SK-N-SH (cell line): Measurements from ENCODE around the gene CFAP99. TPM values are rescaled to one million over a fixed set of nuclear protein-coding genes. Genes with fewer than 3 reads are reported as not detected.
A peak's percentile ranks its signal among the peaks of the same experiment; 100 is the strongest.

Experiments
- CTCF ChIA-PET: fragments of 300-600, 350-600 bp; formaldehyde crosslinking; extraction: SDS; loops from one replicate; lab custom pipeline; 2021; lab: Yijun Ruan, JAX
- POLR2A ChIA-PET: fragments of 350-600 bp; sonication (Branson Sonifier 250); formaldehyde crosslinking; extraction: SDS; loops from one replicate; lab custom pipeline; 2020; ENCODE audit warnings: antibody characterized with exemption, inconsistent platforms; lab: Yijun Ruan, JAX
- DNase-seq: peaks from one replicate; pipeline ENCODE4 v3.0.0; 2012
- H2AFZ ChIP-seq: fragments of 200-600 bp; sonication (generic); 2 replicates; pipeline ENCODE4 v1.8.1; 2016; ENCODE audit warnings: antibody characterized with exemption, mild to moderate bottlenecking, low read depth
- H3F3A ChIP-seq: fragments of 200-600 bp; sonication (generic); replicated peaks from 2 replicates; pipeline ENCODE3; 2016; ENCODE audit warnings: antibody characterized with exemption, mild to moderate bottlenecking; ENCODE audit not compliant: insufficient read depth
- H3K27ac ChIP-seq, 2 experiments: fragments of 200-500 bp in 1 of 2; fragments of 200-600 bp in 1 of 2; sonication (Bioruptor generic) in 1 of 2; sonication (generic), shearing (Covaris generic) in 1 of 2; 2 replicates each; pipeline versions ENCODE4 v1.5.1 to v1.6.1; 2014 to 2016; ENCODE audit warnings: low read depth in 2 of 2, inconsistent platforms in 1 of 2, low read length in 1 of 2, mild to moderate bottlenecking in 1 of 2, mixed read lengths in 1 of 2
- H3K27me3 ChIP-seq: fragments of 200-600 bp; sonication (generic), shearing (Covaris generic); 2 replicates; pipeline ENCODE4 v1.6.1; 2016; ENCODE audit warnings: mixed run types; ENCODE audit not compliant: insufficient read depth
- H3K36me3 ChIP-seq, 2 experiments: fragments of 200-500 bp in 1 of 2; fragments of 200-600 bp in 1 of 2; sonication (Bioruptor generic) in 1 of 2; sonication (generic) in 1 of 2; replicated peaks in 1 of 2; 2 replicates each; pipeline versions ENCODE3 to v1.5.1; 2014 to 2016; ENCODE audit warnings: low read length in 1 of 2, mild to moderate bottlenecking in 1 of 2; ENCODE audit not compliant: insufficient read depth in 2 of 2, control insufficient read depth in 1 of 2
- H3K4me1 ChIP-seq, 2 experiments: fragments of 200-500 bp in 1 of 2; fragments of 200-600 bp in 1 of 2; sonication (Bioruptor generic) in 1 of 2; sonication (generic), shearing (Covaris generic) in 1 of 2; 2 replicates each; pipeline versions ENCODE4 v1.5.1 to v1.6.1; 2014 to 2016; ENCODE audit warnings: low read depth in 1 of 2, low read length in 1 of 2, mixed run types in 1 of 2; ENCODE audit not compliant: insufficient read depth in 2 of 2, control insufficient read depth in 1 of 2
- H3K4me2 ChIP-seq: fragments of 200-600 bp; sonication (generic), shearing (Covaris generic); 2 replicates; pipeline ENCODE4 v1.6.1; 2017; ENCODE audit warnings: mixed run types
- H3K4me3 ChIP-seq, 2 experiments: fragments of 200-500 bp in 1 of 2; fragments of 200-600 bp in 1 of 2; sonication (Bioruptor generic) in 1 of 2; sonication (generic), shearing (Covaris generic) in 1 of 2; 2 replicates each; pipeline versions ENCODE4 v1.5.1 to v1.8.1; 2014 to 2016; ENCODE audit warnings: low read depth in 2 of 2, inconsistent platforms in 1 of 2, low read length in 1 of 2, mild to moderate bottlenecking in 1 of 2, mixed read lengths in 1 of 2, moderate library complexity in 1 of 2
- H3K79me2 ChIP-seq: fragments of 200-600 bp; sonication (generic); 2 replicates; pipeline ENCODE4 v1.8.1; 2017; ENCODE audit warnings: mild to moderate bottlenecking; ENCODE audit not compliant: insufficient read depth
- H3K9ac ChIP-seq: fragments of 200-600 bp; sonication (generic); 2 replicates; pipeline ENCODE4 v1.6.1; 2017; ENCODE audit warnings: mixed run types
- H3K9me2 ChIP-seq: fragments of 200-600 bp; sonication (generic); 2 replicates; pipeline ENCODE4 v1.6.1; 2017; ENCODE audit warnings: mixed run types
- H3K9me3 ChIP-seq: fragments of 200-600 bp; sonication (generic); 2 replicates; pipeline ENCODE4 v1.6.1; 2017; ENCODE audit warnings: mixed run types, mild to moderate bottlenecking, moderate library complexity
- H4K20me1 ChIP-seq: fragments of 200-600 bp; sonication (generic); 2 replicates; pipeline ENCODE4 v1.6.1; 2017; ENCODE audit warnings: mild to moderate bottlenecking, mixed run types; ENCODE audit not compliant: insufficient read depth
- CHD2 ChIP-seq: fragments of 150-350 bp; IDR thresholded peaks from 2 replicates; pipeline ENCODE4 v1.6.1; 2018; ENCODE audit warnings: low read length; ENCODE audit not compliant: partially characterized antibody
- EP300 ChIP-seq, 2 experiments: IDR thresholded peaks; 2 replicates each; pipeline versions ENCODE4 v1.4.0 to v1.6.1; 2012; ENCODE audit warnings: borderline replicate concordance in 1 of 2, low read depth in 1 of 2, low read length in 1 of 2
- GABPA ChIP-seq: IDR thresholded peaks from 2 replicates; pipeline ENCODE4 v1.4.0; 2012; ENCODE audit warnings: low read depth, mild to moderate bottlenecking
- GATA2 ChIP-seq: sonication (generic); formaldehyde crosslinking; IDR thresholded peaks from 2 replicates; pipeline ENCODE4 v1.5.0; 2020; ENCODE audit warnings: mild to moderate bottlenecking, missing genetic modification reagents
- JUND ChIP-seq: IDR thresholded peaks from 2 replicates; pipeline ENCODE4 v1.4.0; 2012
- MAX ChIP-seq: IDR thresholded peaks from 2 replicates; pipeline ENCODE4 v1.4.0; 2012; ENCODE audit warnings: low read depth
- MXI1 ChIP-seq: IDR thresholded peaks from 2 replicates; pipeline ENCODE4 v1.6.1; 2012; ENCODE audit warnings: mild to moderate bottlenecking, low read depth, low read length, improper control_type of control experiment
- NFIC ChIP-seq: IDR thresholded peaks from 2 replicates; pipeline ENCODE4 v1.4.0; 2012; ENCODE audit warnings: borderline replicate concordance
- POLR2AphosphoS5 ChIP-seq: IDR thresholded peaks from 2 replicates; pipeline ENCODE4 v1.6.1; 2012; ENCODE audit warnings: low read depth, low read length
- RFX5 ChIP-seq: IDR thresholded peaks from 2 replicates; pipeline ENCODE4 v1.6.1; 2012; ENCODE audit warnings: mild to moderate bottlenecking, improper control_type of control experiment, low read length
- SIN3A ChIP-seq: IDR thresholded peaks from 2 replicates; pipeline ENCODE4 v1.6.1; 2012; ENCODE audit warnings: low read depth, mild to moderate bottlenecking, low read length, moderate library complexity, borderline replicate concordance
- SMC3 ChIP-seq: IDR thresholded peaks from 2 replicates; pipeline ENCODE4 v1.6.1; 2012; ENCODE audit warnings: low read depth, low read length, improper control_type of control experiment
- TCF12 ChIP-seq: IDR thresholded peaks from 2 replicates; pipeline ENCODE4 v1.4.0; 2012
- TEAD4 ChIP-seq: IDR thresholded peaks from 2 replicates; pipeline ENCODE4 v1.4.0; 2012; ENCODE audit warnings: mild to moderate bottlenecking, borderline replicate concordance; ENCODE audit not compliant: insufficient read depth
- USF1 ChIP-seq: IDR thresholded peaks from 2 replicates; pipeline ENCODE4 v1.4.0; 2012; ENCODE audit warnings: low read depth, borderline replicate concordance
- WGBS: methylation state at CpG from one replicate; pipeline ENCODE4 v1.1.6; 2017; ENCODE audit warnings: low lambda C conversion rate; 5-methylcytosine and 5-hydroxymethylcytosine counted together
- polyA plus RNA-seq, 3 experiments: library from polyadenylated mRNA; depleted of rRNA; stranded (reverse); fragments of >200 nt; gene quantifications; 2 replicates each; pipeline ENCODE4 v1.2.3, GENCODE V29; 2012

CFAP99 gene
- polyA plus RNA-seq, 1 of the 3 experiments (the other 2 are of a cell fraction) = 0.13 TPM

GRCh38 chr4:2389691-2390090 lies 29.1 kb upstream of the CFAP99 start:
- WGBS = 94% methylated on average over 9 of the region's 9 CpGs
- POLR2A ChIA-PET = no interaction called here
- H3K9me3 ChIP-seq = no peaks in the 10 kb centered on the region
- H3K27me3 ChIP-seq = no peaks in the 10 kb centered on the region
- CTCF ChIA-PET = interaction anchor here (1.3 kb wide), 1 partner anchor 131 kb away, joined by 4 read pairs; no protein-coding TSS in a partner anchor
- H3K4me1 ChIP-seq = peaks cover 0 to 27% of the 10 kb centered on the region in 2 experiments; a peak in 2 of 4 replicates
- no peaks in the 10 kb centered on the region for H3K79me2 ChIP-seq
- H3K27ac ChIP-seq = no peak overlapping the region
- H3K4me2 ChIP-seq = no peak overlapping the region
- H3K9me2 ChIP-seq = no peaks in the 10 kb centered on the region
- DNase-seq = no peak
- no peak overlapping the region for H3K4me3 ChIP-seq
- H3F3A ChIP-seq = no peaks in the 10 kb centered on the region
- no peak overlapping the region for H2AFZ ChIP-seq
- TF ChIP-seq GATA2 (CRISPR knock-in tag) = no peak
- TF ChIP-seq USF1 = no peak
- TF ChIP-seq GABPA = no peak
- no peak for TF ChIP-seq JUND
- TF ChIP-seq TEAD4 = no peak
- no peak for TF ChIP-seq MXI1
- no peak for TF ChIP-seq SMC3
- TF ChIP-seq MAX = no peak
- no peaks in the 10 kb centered on the region for H3K36me3 ChIP-seq
- no peaks in the 10 kb centered on the region for H4K20me1 ChIP-seq
- no peak overlapping the region for H3K9ac ChIP-seq

GRCh38 chr4:2390146-2390545 lies 28.6 kb upstream of the CFAP99 start:
- H3K4me2 ChIP-seq = no peak overlapping the region
- CTCF ChIA-PET = interaction anchor here (0.8 to 1.3 kb wide), 3 partner anchors 29 to 170 kb away, joined by 3 to 4 read pairs (median 3); partner anchors contain the start of gene CFAP99
- H3K9me3 ChIP-seq = no peaks in the 10 kb centered on the region
- DNase-seq = no peak
- H4K20me1 ChIP-seq = no peaks in the 10 kb centered on the region
- H3K27me3 ChIP-seq = no peaks in the 10 kb centered on the region
- H3K9me2 ChIP-seq = no peaks in the 10 kb centered on the region
- POLR2A ChIA-PET = no interaction called here
- H3K79me2 ChIP-seq = no peaks in the 10 kb centered on the region
- H3F3A ChIP-seq = no peaks in the 10 kb centered on the region
- peak overlapping the region in 1 of 2 experiments; percentile 74; a peak in 2 of 4 replicates for H3K27ac ChIP-seq
- TF ChIP-seq POLR2AphosphoS5 (no peak), EP300 (IDR thresholded peaks at IDR 0.05; ENCODE audit: borderline replicate concordance in 1 of 2, low read depth in 1 of 2, low read length in 1 of 2) (no peak), CHD2 (no peak), TCF12 (no peak), RFX5 (no peak), NFIC (no peak), SIN3A (no peak)
- no peak overlapping the region for H3K4me3 ChIP-seq
- H3K9ac ChIP-seq = no peak overlapping the region
- H2AFZ ChIP-seq = no peak overlapping the region
- 42% methylated on average over 2 of the region's 9 CpGs for WGBS
- no peaks in the 10 kb centered on the region for H3K36me3 ChIP-seq
- peaks cover 1 to 27% of the 10 kb centered on the region in 2 experiments; a peak in 3 of 4 replicates for H3K4me1 ChIP-seq
